Right atrium auricular region (tissue), 2 donors: ENCODE measurements around the gene TMEM245. TPM values are rescaled to one million over a fixed set of nuclear protein-coding genes. Genes with fewer than 3 reads are reported as not detected.

Source experiments
- DNase-seq: peaks from one replicate; pipeline ENCODE4 v3.0.0-alpha.2; 2019; ENCODE audit warnings: low spot score
- H3K27ac ChIP-seq, 2 donors: fragments of 200-600 bp; sonication (generic); 1 replicate in 1 of 2; 2 replicates in 1 of 2; pipeline ENCODE4 v1.5.1; 2016 to 2019
- H3K27me3 ChIP-seq, 2 donors: fragments of 200-600 bp; sonication (generic); one replicate each; pipeline versions ENCODE4 v1.5.1 to v1.6.0; 2017 to 2019
- H3K36me3 ChIP-seq: fragments of 200-600 bp; sonication (generic); one replicate; pipeline ENCODE4 v1.5.1; 2016
- H3K4me1 ChIP-seq, 2 donors: fragments of 200-600 bp; sonication (generic); one replicate each; pipeline versions ENCODE4 v1.5.1 to v1.6.0; 2017 to 2019
- H3K4me3 ChIP-seq, 2 donors: fragments of 200-600 bp; sonication (generic); 1 replicate in 1 of 2; 2 replicates in 1 of 2; pipeline ENCODE4 v1.5.1; 2017 to 2019; ENCODE audit warnings: mild to moderate bottlenecking in 1 of 2, moderate library complexity in 1 of 2
- H3K9me3 ChIP-seq, 2 donors: fragments of 200-600 bp; sonication (generic); one replicate each; pipeline ENCODE4 v1.5.1; 2019
- CTCF ChIP-seq, 2 donors: fragments of 200-600 bp; sonication (generic); IDR thresholded peaks; one replicate each; pipeline ENCODE4 v1.5.1; 2019; ENCODE audit warnings: antibody characterized with exemption in 2 of 2
- total RNA-seq, 2 donors: library from RNA; depleted of rRNA; stranded (reverse); fragments of >200 nt; gene quantifications; one replicate each; pipeline ENCODE4 v1.1.0, GENCODE V29; 2016

The TMEM245 gene
- total RNA-seq, 2 donors from 2014 or later: 89.0 to 95.1 TPM

GRCh38 chr9:109156708-109157107 is 37.0 kb upstream of the TMEM245 start:
- no peak for DNase-seq
- Histone ChIP-seq H3K27me3 (no peaks in the 10 kb centered on the region), H3K4me3 (no peak overlapping the region)

GRCh38 chr9:109150925-109151545 is 31.3 kb upstream of the TMEM245 start:
- no peak overlapping the region for H3K4me3 ChIP-seq
- TF ChIP-seq CTCF (IDR thresholded peaks at IDR 0.05): no peak
- H3K36me3 ChIP-seq: no peaks in the 10 kb centered on the region
- no peaks in the 10 kb centered on the region for H3K27me3 ChIP-seq
- DNase-seq: no peak
- H3K27ac ChIP-seq: no peak overlapping the region
- H3K4me1 ChIP-seq: no peaks in the 10 kb centered on the region
- H3K9me3 ChIP-seq: peaks cover 0 to 5% of the 10 kb centered on the region in 2 donors

More at GRCh38 chr9:109156708-109157107, 37.0 kb upstream of the TMEM245 start:
- Histone ChIP-seq H3K36me3 (no peaks in the 10 kb centered on the region), H3K27ac (no peak overlapping the region), H3K9me3 (peaks cover 0 to 5% of the 10 kb centered on the region in 2 donors), H3K4me1 (no peaks in the 10 kb centered on the region)
- no peak for TF ChIP-seq CTCF (IDR thresholded peaks at IDR 0.05)

GRCh38 chr9:109149722-109150121 is 30.0 kb upstream of the TMEM245 start:
- Histone ChIP-seq H3K9me3 (peaks cover 0 to 5% of the 10 kb centered on the region in 2 donors), H3K4me1 (no peaks in the 10 kb centered on the region), H3K36me3 (no peaks in the 10 kb centered on the region), H3K27me3 (no peaks in the 10 kb centered on the region), H3K4me3 (no peak overlapping the region), H3K27ac (no peak overlapping the region)
- TF ChIP-seq CTCF (IDR thresholded peaks at IDR 0.05): no peak
- DNase-seq: no peak

GRCh38 chr9:109149089-109149488 is 29.3 kb upstream of the TMEM245 start:
- Histone ChIP-seq H3K27ac (no peak overlapping the region), H3K9me3 (peaks cover 0 to 5% of the 10 kb centered on the region in 2 donors), H3K36me3 (no peaks in the 10 kb centered on the region), H3K27me3 (no peaks in the 10 kb centered on the region), H3K4me3 (no peak overlapping the region), H3K4me1 (no peaks in the 10 kb centered on the region)
- TF ChIP-seq CTCF (IDR thresholded peaks at IDR 0.05): no peak
- no peak for DNase-seq

GRCh38 chr9:109145051-109145450 is 25.3 kb upstream of the TMEM245 start:
- DNase-seq: no peak
- no peak overlapping the region for H3K4me3 ChIP-seq
- TF ChIP-seq CTCF (IDR thresholded peaks at IDR 0.05): no peak

More at GRCh38 chr9:109145051-109145450, 25.3 kb upstream of the TMEM245 start:
- no peaks in the 10 kb centered on the region for H3K4me1 ChIP-seq
- no peak overlapping the region for H3K27ac ChIP-seq
- H3K27me3 ChIP-seq: no peaks in the 10 kb centered on the region
- no peaks in the 10 kb centered on the region for H3K9me3 ChIP-seq
- H3K36me3 ChIP-seq: no peaks in the 10 kb centered on the region
